GM12878 (cell line): Measurements from ENCODE around the gene CFDP1. TPM values are rescaled to one million over a fixed set of nuclear protein-coding genes. Genes with fewer than 3 reads are reported as not detected.

Source experiments
- BRCA1 ChIP-seq: IDR thresholded peaks from 2 replicates; pipeline ENCODE4 v1.6.1; 2011; ENCODE audit warnings: low read depth, low read length, improper control_type of control experiment
- CTCF ChIP-seq, 3 experiments: IDR thresholded peaks in 2 of 3; conservative IDR thresholded peaks in 1 of 3; 2 replicates each; pipeline ENCODE4 v1.5.1; 2011; ENCODE audit warnings: low read depth in 3 of 3, low read length in 3 of 3, mild to moderate bottlenecking in 3 of 3, control low read depth in 2 of 3, moderate library complexity in 2 of 3, inconsistent platforms in 1 of 3, mixed read lengths in 1 of 3; ENCODE audit not compliant: control insufficient read depth in 2 of 3, insufficient read depth in 1 of 3; ENCODE audit errors: extremely low read depth in 1 of 3
- DPF2 ChIP-seq: fragments of 450-650 bp; IDR thresholded peaks from 2 replicates; pipeline ENCODE4 v1.6.1; 2017; ENCODE audit warnings: mild to moderate bottlenecking
- ETV6 ChIP-seq, 2 experiments: fragments of 450-650 bp in 1 of 2; IDR thresholded peaks in 1 of 2; conservative IDR thresholded peaks in 1 of 2; 2 replicates each; pipeline ENCODE4 v1.6.1; 2014; ENCODE audit warnings: antibody characterized with exemption in 1 of 2, borderline replicate concordance in 1 of 2, low read depth in 1 of 2, mild to moderate bottlenecking in 1 of 2, moderate library complexity in 1 of 2
- MEF2A ChIP-seq: IDR thresholded peaks from 2 replicates; pipeline ENCODE4 v1.6.1; 2011; ENCODE audit warnings: low read depth, mild to moderate bottlenecking, low read length, moderate library complexity; ENCODE audit not compliant: insufficient read depth
- polyA plus RNA-seq, 11 experiments: library from polyadenylated mRNA; depleted of rRNA in 4 of 11; unstranded in 6 of 11; stranded (reverse) in 5 of 11; fragments of >200 nt; fragmentation: Nextera tagmentation in 4 of 11; fragmentation: Illumina TruSeq in 1 of 11; extraction: Ambion mirVana in 4 of 11; extraction: Trizol in 1 of 11; gene quantifications; 1 replicate in 1 of 11; 2 replicates in 10 of 11; pipeline versions ENCODE4 v1.2.1 to v1.2.3, GENCODE V29; 2011 to 2016; ENCODE audit warnings: inconsistent platforms in 2 of 11, missing spikeins in 2 of 11, low read depth in 1 of 11
- total RNA-seq, 4 experiments: library from RNA; depleted of rRNA in 3 of 4; stranded (reverse); fragments of >200 nt in 3 of 4; fragmentation: Illumina TruSeq in 1 of 4; extraction: Trizol in 1 of 4; gene quantifications; 2 replicates each; pipeline versions ENCODE4 v1.2.1 to v1.2.3, GENCODE V29; 2013 to 2021

The CFDP1 gene
- total and polyA plus RNA-seq, 10 of the 15 experiments (the other 5 are each of a cell fraction or from before 2014, with no cell fraction given) = 22.3 to 64.8 (median 36.7) TPM

- TF ChIP-seq ETV6 (conservative IDR thresholded peaks at IDR 0.05 in 1 of 2, IDR thresholded peaks at IDR 0.05 in 1 of 2; ENCODE audit: borderline replicate concordance in 1 of 2, low read depth in 1 of 2) = no peak
- no peak for TF ChIP-seq DPF2
- TF ChIP-seq CTCF (IDR thresholded peaks at IDR 0.05 in 2 of 3, conservative IDR thresholded peaks at IDR 0.05 in 1 of 3; ENCODE audit: control insufficient read depth in 2 of 3, extremely low read depth in 1 of 3, insufficient read depth in 1 of 3, low read depth in 3 of 3, low read length in 3 of 3) = no peak
- TF ChIP-seq BRCA1 = no peak
- TF ChIP-seq MEF2A = no peak
- TF ChIP-seq, all 136 proteins: peak for 0
These were observed 39.9 kb upstream of the CFDP1 start (continued) for GRCh38 chr16:75472908-75473877.
